ENCODE data around the gene RTF1.
A peak's percentile ranks its signal among the peaks of the same experiment; 100 is the strongest.

RTF1 gene

DNA sequence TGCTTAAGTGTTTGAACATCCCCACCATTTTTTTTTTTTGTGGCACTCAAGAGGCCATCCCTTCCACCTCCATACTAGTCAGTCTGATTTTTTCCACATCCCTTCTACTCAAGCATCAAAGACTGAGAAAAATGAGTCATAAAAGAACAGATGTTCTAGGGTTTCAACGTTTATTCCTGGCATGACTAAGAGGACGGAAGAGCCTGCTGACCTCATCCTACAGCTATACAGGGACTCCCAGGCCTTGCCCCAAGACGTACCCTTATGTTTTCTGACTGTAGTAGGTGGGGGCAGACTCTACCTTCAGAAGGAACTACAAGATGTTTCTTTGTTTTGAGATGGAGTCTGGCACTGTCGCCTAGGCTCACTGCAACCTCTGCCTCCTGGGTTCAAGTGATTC, 73.5 kb downstream of the RTF1 start:
- no peak for DNase-seq

DNA sequence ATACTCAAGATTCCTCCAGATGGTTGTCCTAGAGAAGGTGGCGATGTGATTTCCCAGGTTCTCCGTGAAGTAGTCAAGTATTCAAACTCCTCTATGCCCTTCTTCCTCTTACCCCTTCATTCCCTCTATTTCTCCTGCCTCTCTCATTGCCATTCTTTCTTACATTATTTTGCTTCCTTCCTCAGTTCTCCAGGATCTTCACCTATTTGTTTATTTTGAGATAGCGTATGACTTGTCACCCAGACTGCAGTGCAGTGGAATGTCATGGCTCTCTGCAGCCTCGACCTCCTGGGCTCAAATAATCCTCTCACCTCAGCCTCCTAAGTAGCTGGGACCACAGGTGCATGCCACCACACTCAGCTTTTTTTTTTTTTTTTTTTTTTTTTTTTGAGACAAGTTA, 75.0 kb downstream of the RTF1 start:
- no peak for DNase-seq

DNA sequence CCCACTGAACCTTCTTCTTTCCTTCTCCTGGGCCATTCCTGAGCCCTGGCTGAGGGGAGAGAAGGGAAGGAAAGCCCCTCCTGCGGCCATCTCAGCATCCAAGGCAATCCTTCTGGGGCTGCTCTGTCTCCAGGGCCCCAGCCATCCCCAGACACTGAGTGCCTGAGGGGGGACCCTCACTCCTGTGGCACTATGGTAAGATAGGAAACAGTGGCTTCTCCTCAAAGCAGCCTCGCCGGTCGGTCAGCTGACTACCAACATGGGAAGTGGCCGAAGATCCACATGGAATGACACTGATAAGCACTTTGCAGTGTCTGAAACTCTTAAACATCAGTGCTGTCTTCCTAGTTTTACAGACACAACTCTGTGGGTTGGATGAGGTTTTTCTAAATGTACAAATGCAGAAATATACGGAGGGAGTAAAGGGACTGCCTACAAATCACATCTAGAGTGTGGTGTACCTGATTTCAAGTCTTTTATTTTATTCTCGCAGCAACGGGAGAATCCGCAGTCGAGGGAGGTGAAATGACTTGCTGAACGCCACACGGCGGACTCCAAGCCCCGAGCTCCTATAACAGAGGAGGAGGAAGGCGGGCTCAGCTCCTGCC, 75.8 kb downstream of the RTF1 start:
- DNase-seq: no peak

DNA sequence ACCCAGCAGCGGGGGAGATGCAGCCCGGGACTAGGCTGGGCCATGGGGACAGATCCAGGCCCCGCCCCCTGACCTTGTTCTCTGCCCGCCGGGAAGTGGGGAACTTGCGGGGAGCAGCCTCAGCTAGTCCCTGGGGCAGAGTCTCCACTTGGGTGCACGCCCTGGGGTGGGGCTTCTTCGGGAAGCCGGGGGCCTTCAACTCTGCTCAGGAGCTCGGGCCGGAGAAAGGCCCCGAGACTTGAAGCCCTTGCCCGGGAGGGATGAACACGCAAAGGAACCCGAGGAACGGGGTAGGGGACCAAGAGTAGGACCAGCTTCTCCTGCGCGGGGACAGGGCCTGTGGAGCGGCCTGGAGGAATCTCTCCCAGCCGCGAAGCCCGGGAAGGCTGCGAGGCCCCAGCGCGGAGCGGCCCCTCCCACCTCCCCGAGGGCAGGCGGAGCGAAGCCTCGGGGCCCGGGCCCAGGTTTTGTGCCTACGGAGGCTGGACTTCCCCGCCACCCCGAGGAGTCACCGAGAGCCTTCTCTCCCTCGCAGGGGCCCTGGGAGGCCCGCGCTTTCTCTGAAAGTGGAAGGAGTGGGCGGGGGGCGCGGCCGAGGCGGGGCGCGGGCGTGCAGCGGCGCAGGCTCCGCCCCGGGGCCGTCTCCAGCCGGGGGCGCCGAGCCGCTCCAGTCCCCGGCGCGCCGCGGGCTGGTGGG, 76.5 kb downstream of the RTF1 start, which contains the start of gene ITPKA:
TSS of gene ITPKA (plus strand) at position 670 of the 697 bp plus-strand sequence. CDS start 54 bp downstream, outside the sequence.
- peak; percentile 47 for DNase-seq

DNA sequence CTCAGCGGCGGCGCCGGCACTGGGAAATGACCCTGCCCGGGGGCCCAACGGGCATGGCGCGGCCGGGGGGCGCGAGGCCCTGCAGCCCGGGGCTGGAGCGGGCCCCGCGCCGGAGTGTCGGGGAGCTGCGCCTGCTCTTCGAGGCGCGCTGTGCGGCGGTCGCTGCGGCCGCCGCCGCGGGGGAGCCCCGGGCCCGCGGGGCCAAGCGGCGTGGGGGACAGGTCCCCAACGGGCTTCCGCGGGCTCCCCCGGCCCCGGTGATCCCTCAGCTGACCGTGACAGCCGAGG, 77.0 kb downstream of the RTF1 start:
- DNase-seq: no peak

DNA sequence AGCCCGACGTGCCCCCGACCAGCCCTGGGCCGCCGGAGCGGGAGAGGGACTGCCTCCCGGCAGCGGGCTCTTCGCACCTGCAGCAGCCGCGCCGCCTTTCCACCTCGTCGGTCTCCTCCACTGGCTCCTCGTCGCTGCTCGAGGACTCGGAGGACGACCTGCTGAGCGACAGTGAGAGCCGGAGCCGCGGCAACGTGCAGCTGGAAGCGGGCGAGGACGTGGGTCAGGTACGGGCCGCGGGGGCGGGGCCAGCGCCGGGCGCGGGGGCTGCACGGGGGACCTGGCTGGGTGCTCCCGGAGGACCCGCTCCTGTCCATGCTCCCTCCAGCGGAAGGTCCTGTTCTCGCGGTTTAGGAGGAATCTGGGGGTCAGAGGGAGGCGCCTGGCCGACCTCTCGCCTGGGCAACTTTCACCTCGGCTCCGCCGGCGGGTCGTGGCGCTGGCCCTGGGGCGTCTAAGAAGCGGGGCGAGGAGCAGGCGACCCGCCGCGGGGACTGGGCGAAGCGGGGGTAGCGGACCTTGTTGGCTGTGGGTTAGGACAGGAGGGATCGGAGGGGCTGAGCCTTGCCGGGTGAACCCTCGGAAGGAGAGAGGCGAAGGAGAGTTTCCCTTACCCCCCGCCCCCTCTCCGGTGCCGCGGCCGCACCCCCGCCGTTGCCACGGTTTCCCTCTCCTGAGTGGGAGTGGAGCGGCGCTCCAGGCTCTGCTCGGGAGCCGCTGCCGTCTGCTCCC, 77.5 kb downstream of the RTF1 start:
- DNase-seq: no peak

DNA sequence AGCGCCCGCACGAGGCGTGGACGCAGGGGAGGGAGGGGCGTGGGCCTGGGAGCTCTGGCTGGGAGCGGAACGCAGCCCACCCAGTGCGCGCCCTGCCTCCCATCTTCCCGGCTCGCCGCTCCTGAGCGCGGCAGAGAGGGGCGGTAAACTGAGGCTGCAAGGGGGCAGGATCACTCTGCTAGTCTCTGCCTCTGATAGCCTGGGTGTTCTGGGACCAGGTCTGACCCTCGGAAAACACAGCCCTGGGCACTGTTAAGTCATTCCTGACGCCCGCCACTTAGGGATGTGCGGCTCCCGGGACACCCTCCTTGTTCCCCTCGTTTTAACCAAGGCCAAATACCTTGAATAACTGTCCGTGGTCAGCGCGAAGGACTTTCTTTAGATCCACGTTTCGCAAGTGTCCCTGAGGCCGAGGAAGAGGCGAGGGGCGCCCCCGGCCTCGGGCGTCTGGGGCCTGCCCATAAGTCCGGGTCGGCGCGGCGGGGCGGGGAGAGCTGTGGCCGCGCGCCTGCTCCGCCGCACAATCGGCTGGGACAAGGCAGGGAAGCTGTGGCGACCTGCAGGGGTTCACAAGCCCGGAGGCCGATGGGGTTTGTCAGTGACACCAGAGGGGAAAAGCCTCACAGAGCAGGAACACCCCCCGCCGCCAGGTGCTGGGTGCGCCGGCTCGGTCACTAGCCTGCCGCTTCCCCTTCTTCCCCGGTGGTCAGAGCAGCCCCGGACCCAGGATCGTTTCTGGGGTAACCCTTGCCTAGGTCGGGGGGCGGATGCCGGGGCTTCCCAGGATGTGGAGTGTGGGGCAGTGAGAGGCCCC, 78.2 kb downstream of the RTF1 start:
- no peak for DNase-seq

DNA sequence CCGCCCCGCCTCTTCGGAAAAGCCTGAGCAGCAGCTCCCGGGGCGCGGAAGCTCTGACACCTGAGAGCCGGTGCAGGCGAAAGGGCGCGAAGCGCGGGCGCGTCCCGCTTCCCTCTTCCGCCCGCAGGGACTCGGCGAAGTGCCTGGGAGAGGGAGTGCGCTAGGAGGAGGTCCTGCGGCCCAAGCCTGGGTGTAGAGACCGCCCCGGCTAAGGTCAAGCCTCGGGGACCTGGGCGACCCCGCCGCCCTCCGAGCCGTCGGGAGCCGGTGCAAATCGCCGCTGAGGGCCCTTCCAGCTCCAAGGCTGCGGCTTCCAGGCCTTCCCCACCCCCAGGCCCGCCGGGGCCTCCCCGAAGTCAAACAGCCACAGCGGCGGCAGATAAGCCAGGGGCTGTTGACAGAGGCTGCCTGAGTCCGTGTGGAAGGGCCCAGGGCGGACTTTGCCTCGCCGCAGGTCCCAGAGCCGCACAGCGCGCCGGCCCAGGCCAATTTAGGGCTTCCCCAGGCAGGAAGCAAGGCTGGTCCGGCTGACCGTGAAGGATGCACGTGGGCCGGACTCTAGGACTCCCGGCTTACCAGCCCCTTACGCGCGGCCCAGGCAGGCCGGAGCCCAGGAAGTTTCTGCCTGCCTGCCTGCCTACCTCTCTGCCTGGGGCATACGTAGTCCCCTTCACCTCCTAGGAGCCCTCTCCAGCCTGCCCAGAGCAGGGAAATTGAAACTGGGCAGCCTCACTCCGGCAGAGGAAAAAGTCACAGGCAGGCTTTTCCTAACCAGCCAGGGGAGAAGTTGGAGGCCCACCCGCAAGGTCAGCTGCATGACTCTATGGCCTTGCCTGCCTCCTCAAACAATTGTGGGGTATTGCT, 79.1 kb downstream of the RTF1 start:
- DNase-seq: no peak

DNA sequence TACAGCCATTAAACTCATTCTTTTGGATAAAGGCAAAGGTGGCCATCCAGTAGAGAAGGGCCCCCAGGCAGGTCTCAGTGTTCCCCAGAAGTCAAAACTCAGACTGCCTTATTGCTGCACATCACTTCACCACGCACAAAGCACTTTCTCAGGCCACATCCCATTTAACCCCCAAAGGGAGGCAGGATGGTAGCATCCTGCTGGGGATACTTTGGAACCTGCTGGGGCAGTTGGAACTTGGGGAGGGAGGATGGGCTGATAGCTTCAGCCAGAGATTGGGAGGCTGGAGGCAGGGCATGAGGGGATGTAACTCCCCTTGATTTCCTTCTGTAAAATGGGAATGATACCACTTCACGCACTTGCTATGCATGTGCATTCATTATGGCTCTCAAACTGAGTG, 81.8 kb downstream of the RTF1 start:
- no peak for DNase-seq

DNA sequence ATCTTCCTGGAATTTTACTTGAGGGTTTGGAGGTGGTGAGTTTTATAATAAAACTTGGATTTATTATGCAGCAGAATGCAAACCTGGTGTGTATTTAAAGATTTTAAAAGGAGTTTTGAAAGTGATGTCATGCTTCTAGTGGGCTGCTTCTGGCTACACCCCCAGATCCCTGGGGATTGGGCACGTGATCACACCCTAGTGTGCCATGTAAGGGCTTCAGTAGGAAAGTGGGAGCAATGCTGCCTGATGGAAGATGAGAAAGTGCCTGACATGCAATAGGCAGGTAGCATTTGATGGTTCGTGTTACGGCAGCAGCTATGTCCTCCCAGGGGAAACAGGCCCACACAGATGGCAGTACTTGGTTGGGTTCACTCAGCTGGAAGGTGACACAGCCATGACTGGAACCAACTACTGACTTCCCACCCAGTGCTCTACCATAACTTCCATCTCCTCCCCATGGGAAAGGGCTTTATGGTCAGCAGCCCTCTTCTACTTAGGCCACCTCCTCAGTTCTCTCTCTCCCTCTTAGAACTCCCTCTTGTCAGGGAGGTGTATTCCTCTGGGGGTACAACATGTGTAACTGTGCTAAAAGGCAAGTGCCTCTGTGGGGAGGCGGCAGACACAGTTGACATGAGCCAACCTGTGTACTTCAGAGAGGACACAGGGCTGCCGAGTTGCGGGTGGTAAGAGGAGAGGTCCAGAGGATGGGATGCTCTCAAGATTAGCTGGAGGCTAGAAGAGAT, 82.4 kb downstream of the RTF1 start:
- DNase-seq: no peak

DNA sequence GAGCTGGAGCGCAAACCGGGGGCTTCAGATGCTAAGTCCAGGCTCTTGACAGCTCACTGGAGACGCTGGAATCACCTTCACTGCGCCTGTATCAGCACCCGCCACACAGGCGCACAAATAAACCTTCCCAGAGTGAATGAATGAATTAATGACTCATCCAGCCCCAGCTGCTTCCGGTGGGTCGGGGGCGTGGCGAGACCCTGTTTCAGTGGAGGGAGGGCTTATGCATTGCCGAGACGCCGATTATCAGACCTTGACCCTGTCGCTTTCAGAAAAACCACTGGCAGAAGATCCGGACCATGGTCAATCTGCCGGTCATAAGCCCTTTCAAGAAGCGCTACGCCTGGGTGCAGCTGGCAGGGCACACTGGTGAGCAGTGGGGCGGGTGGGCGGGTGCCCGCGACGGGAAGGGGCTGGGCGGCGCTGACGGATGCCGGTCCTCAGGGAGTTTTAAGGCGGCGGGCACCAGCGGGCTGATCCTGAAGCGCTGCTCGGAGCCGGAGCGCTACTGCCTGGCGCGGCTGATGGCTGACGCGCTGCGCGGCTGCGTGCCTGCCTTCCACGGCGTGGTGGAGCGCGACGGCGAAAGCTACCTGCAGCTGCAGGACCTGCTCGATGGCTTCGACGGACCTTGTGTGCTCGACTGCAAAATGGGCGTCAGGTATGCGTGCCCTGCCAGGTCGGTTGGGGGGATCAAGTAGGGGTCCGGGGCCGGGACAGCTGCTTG, 84.5 kb downstream of the RTF1 start:
- DNase-seq: no peak

DNA sequence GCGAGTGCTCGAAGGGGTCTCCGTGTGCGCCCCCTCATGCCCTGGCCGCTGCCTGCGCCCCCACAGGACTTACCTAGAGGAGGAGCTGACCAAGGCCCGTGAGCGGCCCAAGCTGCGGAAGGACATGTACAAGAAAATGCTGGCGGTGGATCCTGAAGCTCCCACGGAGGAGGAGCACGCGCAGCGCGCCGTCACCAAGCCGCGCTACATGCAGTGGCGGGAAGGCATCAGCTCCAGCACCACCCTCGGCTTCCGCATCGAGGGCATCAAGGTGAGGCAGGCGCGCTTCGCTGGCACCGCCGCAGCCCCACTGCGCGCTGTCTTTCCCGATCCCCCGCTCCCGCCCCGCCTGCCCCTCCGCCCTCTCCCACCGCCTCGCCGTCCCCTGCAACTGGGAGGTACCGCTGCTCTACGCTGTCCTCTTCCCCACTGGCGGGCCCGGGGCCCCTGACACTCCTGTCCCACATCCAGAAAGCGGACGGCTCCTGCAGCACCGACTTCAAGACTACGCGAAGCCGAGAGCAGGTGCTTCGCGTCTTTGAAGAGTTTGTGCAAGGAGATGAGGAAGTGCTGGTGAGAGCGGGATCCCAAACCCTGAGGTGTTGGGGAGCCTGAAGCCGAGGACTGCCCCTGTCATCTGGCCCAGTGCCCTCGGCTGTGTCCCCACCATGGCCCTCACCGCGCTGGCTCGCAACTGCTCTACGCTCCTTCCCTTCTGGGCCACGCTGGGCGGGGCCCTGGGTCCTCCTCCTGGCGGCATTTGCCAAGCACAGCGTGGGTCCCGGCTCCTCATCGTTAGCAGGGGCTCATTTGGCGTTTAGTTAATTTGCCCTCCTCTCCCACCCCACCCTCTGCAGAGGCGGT, 85.3 kb downstream of the RTF1 start:
- DNase-seq: no peak

DNA sequence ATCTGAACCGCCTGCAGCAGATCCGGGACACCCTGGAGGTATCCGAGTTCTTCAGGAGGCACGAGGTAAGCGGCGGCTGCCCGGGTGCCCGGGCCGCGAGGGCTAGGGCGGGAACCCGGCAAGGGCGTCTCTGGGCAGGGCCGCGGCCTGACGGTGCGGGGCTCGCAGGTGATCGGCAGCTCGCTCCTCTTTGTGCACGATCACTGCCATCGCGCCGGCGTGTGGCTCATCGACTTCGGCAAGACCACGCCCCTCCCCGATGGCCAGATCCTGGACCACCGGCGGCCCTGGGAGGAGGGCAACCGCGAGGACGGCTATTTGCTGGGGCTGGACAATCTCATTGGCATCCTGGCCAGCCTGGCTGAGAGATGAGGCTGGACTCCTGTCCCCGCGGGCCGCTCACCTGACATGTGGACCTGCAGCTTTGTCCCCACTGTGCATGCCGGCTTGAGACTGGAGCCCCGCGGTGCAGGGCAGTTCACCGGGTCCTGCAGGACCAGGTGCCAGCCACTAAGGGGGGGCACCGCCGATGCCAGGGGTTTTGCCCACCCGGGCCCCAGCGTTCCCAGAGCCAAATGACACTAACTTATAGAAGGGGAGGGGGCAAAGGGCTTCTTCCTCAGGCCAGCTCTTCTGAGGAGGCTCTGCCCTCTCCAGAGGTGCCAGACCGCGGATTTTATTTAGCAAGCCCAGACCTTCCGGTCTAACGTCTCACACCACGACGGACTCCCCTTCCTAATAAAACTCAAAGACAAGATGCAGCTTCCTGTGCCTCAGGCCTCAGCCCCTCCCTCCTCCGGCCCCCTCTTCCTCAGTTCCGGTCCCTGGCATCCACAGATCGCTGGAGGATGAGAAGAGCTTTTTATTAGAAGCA, 86.1 kb downstream of the RTF1 start:
- no peak for DNase-seq

DNA sequence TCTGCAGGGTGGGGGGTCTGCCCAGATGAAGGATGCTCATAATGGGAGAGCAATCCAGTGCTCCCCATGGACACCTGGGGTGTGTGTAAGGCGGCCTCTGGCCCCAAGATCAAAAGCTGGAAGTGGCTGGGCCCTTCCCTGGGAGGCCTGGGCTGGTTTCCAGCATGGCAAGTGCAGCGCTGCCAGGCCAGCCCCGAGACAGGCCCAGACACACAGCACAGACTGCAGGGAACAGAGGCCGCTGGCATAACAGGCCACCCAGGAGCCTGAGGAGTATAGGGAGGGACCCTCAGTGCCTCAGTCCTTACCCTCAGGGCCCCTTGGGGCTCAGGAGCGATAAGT, 86.7 kb downstream of the RTF1 start:
- no peak for DNase-seq

DNA sequence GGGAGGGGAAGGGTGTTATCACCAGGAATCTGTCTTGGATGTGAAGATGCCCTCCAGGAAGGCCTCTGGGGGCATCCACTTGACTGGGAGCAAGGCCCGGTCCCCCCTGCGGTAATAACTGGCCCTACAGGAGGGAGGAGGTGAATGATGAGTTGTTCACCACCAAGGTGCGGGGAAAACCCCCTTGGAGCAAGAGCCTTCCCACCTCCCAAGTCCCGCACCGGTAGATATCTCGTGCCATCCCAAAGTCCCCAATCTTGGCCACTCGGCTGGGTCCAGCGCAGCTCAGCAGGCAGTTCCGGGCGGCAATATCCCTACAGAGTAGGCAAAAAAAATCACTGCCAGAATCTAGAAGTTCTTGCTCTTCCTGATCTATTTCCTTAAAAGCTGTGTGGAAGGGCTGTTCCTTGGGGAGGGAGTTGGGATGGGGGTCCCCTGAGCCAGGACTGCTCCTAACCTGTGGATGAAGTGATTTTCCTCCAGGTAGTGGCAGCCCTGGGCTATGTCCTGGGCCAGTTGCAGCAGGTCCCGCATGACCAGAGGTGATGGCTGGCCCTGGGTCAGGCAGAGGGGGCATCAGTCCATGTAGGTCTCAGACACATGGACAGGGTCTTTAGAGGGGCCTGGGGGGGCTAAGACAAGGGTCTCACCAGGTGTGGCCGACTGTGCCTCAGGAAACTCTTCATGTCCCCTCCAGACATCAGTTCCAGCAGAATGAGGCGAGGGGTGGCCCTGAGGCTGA, 88.0 kb downstream of the RTF1 start:
- no peak for DNase-seq

DNA sequence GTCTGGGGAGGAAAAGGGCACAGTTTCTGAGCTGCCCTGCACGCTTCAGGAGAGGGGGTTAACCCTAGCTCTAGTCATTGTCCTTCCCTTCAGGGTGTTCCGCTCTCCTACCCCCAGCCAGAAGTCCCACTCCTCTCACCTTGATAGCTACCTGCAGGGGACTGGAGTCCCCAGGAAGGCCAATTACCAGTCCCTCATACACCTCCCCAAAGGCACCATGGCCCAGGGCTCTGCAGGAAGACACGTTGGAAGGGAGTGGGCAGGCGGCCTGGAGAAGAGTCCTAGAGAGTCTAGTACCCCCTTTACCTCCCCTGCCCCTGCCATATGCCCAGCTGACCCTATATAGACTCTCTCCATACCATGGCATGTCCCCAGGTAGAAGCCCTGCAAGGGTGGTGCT, 88.9 kb downstream of the RTF1 start:
- DNase-seq: no peak

DNA sequence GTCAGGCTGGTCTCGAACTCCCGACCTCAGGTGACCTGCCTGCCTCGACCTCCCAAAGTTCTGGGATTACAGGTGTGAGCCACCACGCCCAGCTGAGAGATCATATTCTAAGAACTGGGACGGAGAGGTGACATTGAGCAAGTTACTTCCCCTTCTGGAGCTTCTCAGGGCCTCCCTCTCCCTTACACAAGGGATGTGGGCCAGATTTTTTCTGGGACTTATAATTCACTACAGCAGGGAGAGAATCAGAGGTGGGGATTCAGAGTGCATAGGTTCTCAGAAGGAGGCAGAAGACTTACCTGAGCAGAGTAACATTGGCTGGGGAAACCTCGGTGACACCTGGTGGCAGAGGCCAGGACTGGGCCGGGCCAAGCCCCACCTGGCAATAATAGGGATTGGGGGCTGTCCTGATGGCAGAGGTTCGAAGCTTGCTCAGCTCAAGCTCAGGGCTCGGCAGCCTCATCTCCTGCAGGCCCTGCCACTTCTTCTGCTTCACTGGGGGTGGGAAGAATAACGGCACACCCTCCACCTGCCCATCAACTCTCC, 90.0 kb downstream of the RTF1 start:
- DNase-seq: no peak

DNA sequence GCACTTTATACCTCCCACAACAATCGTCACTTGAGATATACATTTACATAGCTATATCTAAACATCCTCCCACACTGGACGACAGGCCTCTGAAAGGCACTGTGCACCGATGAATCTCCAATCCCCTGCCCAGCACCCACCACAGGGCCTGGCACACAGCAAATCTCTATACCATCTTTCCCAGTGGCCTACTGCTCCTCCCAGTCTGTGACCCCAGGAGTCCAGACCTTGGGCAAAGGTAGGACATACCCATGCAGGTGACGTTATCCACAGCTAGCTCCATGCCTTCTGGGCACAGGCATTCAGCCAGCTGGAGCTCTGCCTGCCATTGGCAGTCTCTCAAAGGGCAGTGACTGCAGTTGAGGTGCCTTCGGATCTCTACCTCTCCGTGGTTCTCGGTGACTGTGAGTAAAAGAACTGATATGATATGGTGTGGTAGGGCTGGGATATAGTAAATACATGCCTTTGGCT, 91.0 kb downstream of the RTF1 start:
- DNase-seq: no peak
